ENCODE measurements around the gene S100PBP. TPM values are rescaled to one million over a fixed set of nuclear protein-coding genes. Genes with fewer than 3 reads are reported as not detected.
A peak's percentile ranks its signal among the peaks of the same experiment; 100 is the strongest.

S100PBP gene
- total RNA-seq: 10 to 100 TPM; 20.8 to 85.9 (median 34.9) TPM

- Histone ChIP-seq H3K27ac (peak within 1 kb of the TSS; percentile 92 to 99 (median 96)), H3K36me3 (peaks cover 0 to 4% (median 0%) of the 10 kb centered on the region in 4 donors), H3K27me3 (no peaks in the 10 kb centered on the region), H3K4me1 (peaks cover 35 to 57% (median 42%) of the 10 kb centered on the region in 4 donors), H3K9me3 (no peaks in the 10 kb centered on the region), H3K4me3 (peak within 1 kb of the TSS; percentile 63 to 98 (median 89))
- peak; percentile 89 to 99 for TF ChIP-seq POLR2AphosphoS5 (IDR thresholded peaks at IDR 0.05)
- peak in 1 of 4 donors; percentile 88 for TF ChIP-seq EP300 (IDR thresholded peaks at IDR 0.05)
- TF ChIP-seq CTCF (IDR thresholded peaks at IDR 0.05): peak; percentile 10 to 57 (median 42)
- TF ChIP-seq POLR2A (IDR thresholded peaks at IDR 0.05): peak; percentile 50 to 83 (median 66)
- ATAC-seq (ENCODE audit: low FRiP score in 2 of 2) (peak; percentile 99 to 100), DNase-seq (peak; percentile 100)
- 0 to 1% methylated on average over 4 to 42 of the region's 55 CpGs for WGBS, 2 donors
These were observed at the start of gene S100PBP, which contains the start of gene YARS1 for GRCh38 chr1:32817159-32817814. TSS of gene S100PBP (plus strand) at chr1:32817653. CDS start at chr1:32826100, 8,447 bp downstream. TSS of gene YARS1 (minus strand) at chr1:32817358. CDS start at chr1:32817244, 114 bp downstream.

- DNase-seq: no peak
- Histone ChIP-seq H3K4me1 (peaks cover 19 to 53% (median 36%) of the 10 kb centered on the region in 4 donors), H3K9me3 (no peaks in the 10 kb centered on the region), H3K36me3 (peaks cover 2 to 21% (median 15%) of the 10 kb centered on the region in 4 donors), H3K4me3 (no peak overlapping the region), H3K27me3 (no peaks in the 10 kb centered on the region), H3K27ac (peak overlapping the region in 2 of 4 donors; percentile 46 to 59)
- TF ChIP-seq EP300 (IDR thresholded peaks at IDR 0.05) (no peak), POLR2A (IDR thresholded peaks at IDR 0.05) (no peak), CTCF (IDR thresholded peaks at IDR 0.05) (no peak), POLR2AphosphoS5 (IDR thresholded peaks at IDR 0.05) (no peak)
- WGBS, 2 donors: 84 to 87% methylated on average over 16 of the region's 16 CpGs
- no peak for ATAC-seq (ENCODE audit: low FRiP score in 2 of 2)
These were observed 49.2 kb upstream of the S100PBP start for GRCh38 chr1:32768110-32768850.

GRCh38 chr1:32769524-32770220, 47.8 kb upstream of the S100PBP start:
- 83 to 85% methylated on average over 23 to 30 of the region's 32 CpGs for WGBS, 2 donors
- no peak overlapping the region for H3K27ac ChIP-seq
- no peaks in the 10 kb centered on the region for H3K27me3 ChIP-seq
- DNase-seq: peak in 1 of 2 donors; percentile 78
- no peaks in the 10 kb centered on the region for H3K9me3 ChIP-seq
- peaks cover 19 to 56% (median 38%) of the 10 kb centered on the region in 4 donors for H3K4me1 ChIP-seq
- H3K4me3 ChIP-seq: no peak overlapping the region
- ATAC-seq (ENCODE audit: low FRiP score in 2 of 2): peak in 1 of 2 donors; percentile 55
- TF ChIP-seq POLR2AphosphoS5 (IDR thresholded peaks at IDR 0.05): no peak
- TF ChIP-seq CTCF (IDR thresholded peaks at IDR 0.05): no peak
- TF ChIP-seq POLR2A (IDR thresholded peaks at IDR 0.05): no peak
- no peak for TF ChIP-seq EP300 (IDR thresholded peaks at IDR 0.05)
- H3K36me3 ChIP-seq: peaks cover 2 to 35% (median 25%) of the 10 kb centered on the region in 4 donors

GRCh38 chr1:32770221-32770731, 47.2 kb upstream of the S100PBP start:
- Histone ChIP-seq H3K9me3 (no peaks in the 10 kb centered on the region), H3K4me3 (no peak overlapping the region), H3K27me3 (no peaks in the 10 kb centered on the region), H3K36me3 (peaks cover 2 to 41% (median 31%) of the 10 kb centered on the region in 4 donors), H3K4me1 (peaks cover 24 to 56% (median 41%) of the 10 kb centered on the region in 4 donors), H3K27ac (no peak overlapping the region)
- no peak for TF ChIP-seq POLR2AphosphoS5 (IDR thresholded peaks at IDR 0.05)
- TF ChIP-seq EP300 (IDR thresholded peaks at IDR 0.05): no peak
- no peak for TF ChIP-seq POLR2A (IDR thresholded peaks at IDR 0.05)
- TF ChIP-seq CTCF (IDR thresholded peaks at IDR 0.05): no peak
- 94 to 96% methylated on average over 24 to 25 of the region's 25 CpGs for WGBS, 2 donors
- no peak for ATAC-seq (ENCODE audit: low FRiP score in 2 of 2)
- peak in 1 of 2 donors; percentile 78 for DNase-seq
